GM12872 (cell line): Measurements from ENCODE around the gene TRIOBP.

Experiments
- TF ChIP-seq, protein P1 (sequence below): IDR thresholded peaks from 3 replicates; pipeline ENCODE4 v1.5.1; 2011; ENCODE audit warnings: low read depth, mild to moderate bottlenecking, low read length, moderate library complexity; ENCODE audit not compliant: insufficient read depth

Gene TRIOBP

DNA sequence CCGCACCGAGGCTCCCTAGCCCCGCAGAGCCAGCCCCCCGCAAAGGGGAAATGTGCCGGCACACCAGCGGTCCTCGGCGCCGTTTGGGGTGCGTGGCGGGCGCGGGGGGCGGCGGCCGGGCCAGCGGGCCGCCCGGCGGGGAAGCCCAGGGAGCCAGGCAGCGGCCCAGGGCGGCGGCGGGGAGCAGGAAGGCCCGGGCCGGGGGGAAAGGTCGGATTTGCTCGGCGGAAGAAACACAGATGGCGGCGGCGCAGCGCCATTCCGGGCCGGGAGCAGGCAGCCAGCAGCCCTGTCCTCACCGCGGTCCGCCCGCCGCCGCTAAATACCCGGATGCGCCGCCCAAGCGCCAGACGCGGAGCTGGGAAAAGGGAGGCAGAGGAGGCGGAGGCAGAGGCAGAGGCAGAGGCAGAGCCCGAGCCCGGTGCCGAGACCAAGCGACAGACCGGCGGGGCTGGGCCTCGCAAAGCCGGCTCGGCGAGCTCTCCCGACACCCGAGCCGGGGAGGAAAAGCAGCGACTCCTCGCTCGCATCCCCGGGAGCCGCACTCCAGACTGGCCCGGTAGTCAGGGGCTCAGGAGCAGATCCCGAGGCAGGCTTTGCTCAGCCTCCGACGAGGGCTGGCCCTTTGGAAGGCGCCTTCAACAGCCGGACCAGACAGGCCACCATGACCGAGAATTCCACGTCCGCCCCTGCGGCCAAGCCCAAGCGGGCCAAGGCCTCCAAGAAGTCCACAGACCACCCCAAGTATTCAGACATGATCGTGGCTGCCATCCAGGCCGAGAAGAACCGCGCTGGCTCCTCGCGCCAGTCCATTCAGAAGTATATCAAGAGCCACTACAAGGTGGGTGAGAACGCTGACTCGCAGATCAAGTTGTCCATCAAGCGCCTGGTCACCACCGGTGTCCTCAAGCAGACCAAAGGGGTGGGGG lies 108.3 kb downstream of the TRIOBP start:
- TF ChIP-seq, protein P1, sequence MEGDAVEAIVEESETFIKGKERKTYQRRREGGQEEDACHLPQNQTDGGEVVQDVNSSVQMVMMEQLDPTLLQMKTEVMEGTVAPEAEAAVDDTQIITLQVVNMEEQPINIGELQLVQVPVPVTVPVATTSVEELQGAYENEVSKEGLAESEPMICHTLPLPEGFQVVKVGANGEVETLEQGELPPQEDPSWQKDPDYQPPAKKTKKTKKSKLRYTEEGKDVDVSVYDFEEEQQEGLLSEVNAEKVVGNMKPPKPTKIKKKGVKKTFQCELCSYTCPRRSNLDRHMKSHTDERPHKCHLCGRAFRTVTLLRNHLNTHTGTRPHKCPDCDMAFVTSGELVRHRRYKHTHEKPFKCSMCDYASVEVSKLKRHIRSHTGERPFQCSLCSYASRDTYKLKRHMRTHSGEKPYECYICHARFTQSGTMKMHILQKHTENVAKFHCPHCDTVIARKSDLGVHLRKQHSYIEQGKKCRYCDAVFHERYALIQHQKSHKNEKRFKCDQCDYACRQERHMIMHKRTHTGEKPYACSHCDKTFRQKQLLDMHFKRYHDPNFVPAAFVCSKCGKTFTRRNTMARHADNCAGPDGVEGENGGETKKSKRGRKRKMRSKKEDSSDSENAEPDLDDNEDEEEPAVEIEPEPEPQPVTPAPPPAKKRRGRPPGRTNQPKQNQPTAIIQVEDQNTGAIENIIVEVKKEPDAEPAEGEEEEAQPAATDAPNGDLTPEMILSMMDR: no peak

DNA sequence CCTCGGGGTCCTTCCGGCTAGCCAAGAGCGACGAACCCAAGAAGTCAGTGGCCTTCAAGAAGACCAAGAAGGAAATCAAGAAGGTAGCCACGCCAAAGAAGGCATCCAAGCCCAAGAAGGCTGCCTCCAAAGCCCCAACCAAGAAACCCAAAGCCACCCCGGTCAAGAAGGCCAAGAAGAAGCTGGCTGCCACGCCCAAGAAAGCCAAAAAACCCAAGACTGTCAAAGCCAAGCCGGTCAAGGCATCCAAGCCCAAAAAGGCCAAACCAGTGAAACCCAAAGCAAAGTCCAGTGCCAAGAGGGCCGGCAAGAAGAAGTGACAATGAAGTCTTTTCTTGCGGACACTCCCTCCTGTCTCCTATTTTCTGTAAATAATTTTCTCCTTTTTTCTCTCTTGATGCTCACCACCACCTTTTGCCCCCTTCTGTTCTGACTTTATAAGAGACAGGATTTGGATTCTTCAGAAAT lies 109.0 kb downstream of the TRIOBP start:
- TF ChIP-seq, protein P1: no peak

DNA sequence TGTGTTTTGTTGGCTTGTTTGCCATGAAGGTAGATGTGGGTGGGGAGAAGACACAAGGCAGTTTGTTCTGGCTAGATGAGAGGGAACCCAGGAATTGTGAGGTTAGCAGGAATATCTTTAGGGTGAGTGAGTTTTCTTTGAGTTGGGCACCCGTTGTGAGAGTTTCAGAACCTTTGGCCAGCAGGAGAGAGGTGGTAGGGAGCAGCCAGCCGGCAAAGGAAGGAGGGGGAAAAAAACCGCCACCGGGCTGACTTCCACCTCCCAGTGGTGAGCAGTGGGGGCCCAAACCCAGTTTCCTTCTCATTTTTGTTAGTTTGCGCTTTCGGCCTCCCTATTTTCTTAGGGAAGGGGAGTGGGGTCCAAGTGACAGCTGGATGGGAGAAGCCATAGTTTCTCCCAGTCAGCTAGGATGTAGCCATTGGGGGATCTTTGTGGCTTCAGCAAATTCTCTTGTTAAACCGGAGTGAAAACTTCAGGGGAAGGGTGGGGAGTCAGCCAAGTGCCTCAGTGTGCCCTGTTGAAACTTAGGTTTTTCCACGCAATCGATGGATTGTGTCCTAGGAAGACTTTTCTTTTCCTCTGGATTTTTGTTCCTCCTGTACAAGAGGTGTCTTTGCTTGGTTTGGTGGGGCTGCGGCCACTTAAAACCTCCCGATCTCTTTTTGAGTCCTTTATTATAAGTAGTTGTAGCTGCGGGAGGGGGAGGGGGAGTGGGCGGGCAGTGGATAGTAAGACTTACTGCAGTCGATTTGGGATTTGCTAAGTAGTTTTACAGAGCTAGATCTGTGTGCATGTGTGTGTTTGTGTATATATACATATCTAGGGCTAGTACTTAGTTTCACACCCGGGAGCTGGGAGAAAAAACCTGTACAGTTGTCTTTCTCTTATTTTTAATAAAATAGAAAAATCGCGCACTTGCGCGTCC lies 109.8 kb downstream of the TRIOBP start:
- TF ChIP-seq, protein P1: no peak

DNA sequence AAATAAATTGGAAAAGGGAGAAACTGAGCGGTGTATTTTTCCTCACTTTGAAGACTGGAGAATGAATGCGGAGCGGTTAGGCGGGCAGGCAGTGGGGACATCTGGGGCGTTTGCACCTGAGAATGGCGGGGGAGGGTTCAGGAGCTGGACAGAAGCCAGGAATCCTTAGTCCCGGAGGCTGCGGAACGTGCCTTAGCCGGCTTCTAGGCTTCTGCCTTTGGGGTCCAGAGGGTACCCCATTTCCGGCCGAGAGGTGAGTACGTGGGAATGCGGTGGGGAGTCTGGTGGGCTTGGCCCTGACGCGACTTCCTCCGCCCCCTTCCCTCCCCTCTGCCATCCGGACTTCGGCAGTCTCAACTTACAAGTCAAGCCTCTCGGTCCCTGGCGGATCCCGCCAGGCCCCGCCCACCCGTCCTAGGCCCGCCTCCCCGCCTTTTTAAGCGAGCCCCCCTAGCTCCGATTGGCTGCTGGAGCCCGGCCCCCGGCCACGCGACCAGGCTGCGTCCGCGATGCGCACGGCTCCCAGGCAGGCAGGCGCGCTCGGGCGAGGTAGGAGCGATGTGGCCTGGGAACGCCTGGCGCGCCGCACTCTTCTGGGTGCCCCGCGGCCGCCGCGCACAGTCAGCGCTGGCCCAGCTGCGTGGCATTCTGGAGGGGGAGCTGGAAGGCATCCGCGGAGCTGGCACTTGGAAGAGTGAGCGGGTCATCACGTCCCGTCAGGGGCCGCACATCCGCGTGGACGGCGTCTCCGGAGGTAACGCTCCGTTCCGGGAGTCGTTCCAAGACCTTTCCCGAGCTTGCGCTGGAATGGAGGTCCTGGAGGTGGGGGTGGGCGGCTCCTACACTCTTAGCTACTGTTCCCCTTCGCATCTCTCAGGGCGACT lies 110.8 kb downstream of the TRIOBP start, which contains the start of gene GCAT:
Gene GCAT, plus strand, starts transcription at position 525 of the 884 bp plus-strand sequence. Its CDS starts 34 bp downstream, at position 559.
- TF ChIP-seq, protein P1: no peak

DNA sequence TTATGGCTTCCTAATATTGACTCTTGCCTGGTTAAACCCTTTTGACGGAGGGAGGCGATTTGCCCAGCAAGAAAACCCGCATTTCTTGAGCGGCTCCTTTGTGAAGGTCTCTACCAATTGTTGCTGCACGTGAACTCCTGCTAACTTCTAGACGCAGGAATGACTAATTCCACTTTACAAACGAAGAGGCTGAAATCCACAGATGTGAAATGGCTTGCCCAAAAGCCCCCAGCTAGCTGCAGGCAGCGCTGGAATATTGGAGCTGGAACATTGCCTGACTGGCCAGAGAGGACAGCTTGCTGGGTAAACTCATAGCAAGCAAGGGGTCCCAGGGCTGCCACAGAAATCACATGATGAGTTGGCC lies 111.4 kb downstream of the TRIOBP start:
- TF ChIP-seq, protein P1: no peak

DNA sequence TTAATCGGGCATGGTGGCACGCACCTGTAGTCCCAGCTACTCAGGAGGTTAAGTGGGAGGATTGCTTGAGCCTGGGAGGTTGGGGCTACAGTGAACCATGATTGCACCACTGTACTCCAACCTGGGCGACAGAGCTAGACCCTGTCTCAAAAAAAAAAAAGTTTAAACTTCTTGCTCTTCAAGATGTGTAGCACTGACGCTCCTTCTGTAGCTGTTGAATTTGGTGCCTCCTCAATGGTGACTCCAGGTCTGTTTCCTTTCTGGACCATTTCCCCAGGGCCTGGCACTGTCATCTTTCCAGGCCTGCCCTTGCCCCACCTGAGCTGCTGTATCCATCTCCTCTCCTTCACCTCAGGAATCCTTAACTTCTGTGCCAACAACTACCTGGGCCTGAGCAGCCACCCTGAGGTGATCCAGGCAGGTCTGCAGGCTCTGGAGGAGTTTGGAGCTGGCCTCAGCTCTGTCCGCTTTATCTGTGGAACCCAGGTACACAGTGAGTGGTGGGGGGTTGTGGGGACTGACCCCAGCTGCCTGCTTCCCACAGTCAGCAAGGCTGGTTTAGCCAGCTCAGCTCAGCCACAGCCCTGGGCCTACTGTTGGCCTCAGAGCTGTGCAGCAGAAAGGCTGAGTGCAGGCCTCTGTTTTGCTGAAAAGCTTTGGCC lies 113.0 kb downstream of the TRIOBP start:
- TF ChIP-seq, protein P1: no peak
